OCI-LY1 (cell line): ENCODE data around the gene LRCH1.

Experiments
- EZH2 ChIP-seq: fragments of 200-600 bp; sonication (generic), shearing (Covaris generic); IDR thresholded peaks from 2 replicates; pipeline ENCODE4 v1.8.0; 2017; ENCODE audit warnings: borderline replicate concordance, mixed run types, mild to moderate bottlenecking, antibody characterized with exemption, low read length, moderate library complexity, mixed read lengths
- TF ChIP-seq, protein P1 (sequence below): fragments of 200-600 bp; sonication (generic), shearing (Covaris generic); IDR thresholded peaks from 2 replicates; pipeline ENCODE4 v1.5.1; 2017; ENCODE audit warnings: mild to moderate bottlenecking, antibody characterized with exemption, low read length, moderate library complexity, mixed read lengths

DNA sequence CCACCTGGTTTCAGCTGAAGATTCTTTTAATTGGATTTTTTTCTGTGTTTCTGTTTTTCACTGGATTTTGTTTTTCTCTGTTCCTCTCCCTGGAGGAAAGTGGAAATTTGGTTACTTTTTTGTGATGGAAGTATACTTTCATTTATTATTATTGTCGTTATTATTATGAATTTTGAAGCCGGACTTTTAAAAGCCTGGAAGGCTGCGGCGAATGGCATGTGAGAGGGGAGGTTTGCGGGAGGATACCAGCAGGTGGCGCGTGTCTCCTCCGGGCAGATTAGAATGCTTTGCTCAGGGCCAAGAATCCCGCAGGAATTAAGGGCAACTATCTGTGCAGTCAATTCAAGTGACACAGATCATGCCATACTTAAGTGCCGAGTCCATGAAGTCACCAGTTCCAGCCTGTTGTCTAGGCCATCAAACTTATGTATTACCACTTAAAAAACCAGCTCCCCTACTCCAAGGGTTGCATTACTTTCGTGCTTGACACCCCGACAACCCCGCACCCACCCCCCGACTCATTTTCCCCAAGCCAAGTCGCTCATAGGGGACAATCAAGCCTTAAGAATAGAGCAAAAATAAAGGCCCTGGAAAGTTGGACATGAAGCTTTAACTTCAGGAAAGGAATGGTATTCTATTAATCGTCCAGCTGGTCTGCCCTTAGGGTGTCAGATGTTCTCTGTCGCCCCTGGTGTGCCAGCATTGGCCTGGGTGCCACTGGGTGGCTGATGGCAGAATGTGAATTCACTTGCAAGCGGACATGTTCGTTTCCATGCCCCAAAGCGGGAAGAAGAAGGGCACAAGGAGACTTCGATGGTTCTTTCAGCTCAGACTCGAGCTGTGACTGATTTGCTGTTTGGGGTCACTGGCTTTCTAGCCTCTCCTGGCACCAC lies 1.3 kb upstream of the LRCH1 start:
- TF ChIP-seq, protein P1, sequence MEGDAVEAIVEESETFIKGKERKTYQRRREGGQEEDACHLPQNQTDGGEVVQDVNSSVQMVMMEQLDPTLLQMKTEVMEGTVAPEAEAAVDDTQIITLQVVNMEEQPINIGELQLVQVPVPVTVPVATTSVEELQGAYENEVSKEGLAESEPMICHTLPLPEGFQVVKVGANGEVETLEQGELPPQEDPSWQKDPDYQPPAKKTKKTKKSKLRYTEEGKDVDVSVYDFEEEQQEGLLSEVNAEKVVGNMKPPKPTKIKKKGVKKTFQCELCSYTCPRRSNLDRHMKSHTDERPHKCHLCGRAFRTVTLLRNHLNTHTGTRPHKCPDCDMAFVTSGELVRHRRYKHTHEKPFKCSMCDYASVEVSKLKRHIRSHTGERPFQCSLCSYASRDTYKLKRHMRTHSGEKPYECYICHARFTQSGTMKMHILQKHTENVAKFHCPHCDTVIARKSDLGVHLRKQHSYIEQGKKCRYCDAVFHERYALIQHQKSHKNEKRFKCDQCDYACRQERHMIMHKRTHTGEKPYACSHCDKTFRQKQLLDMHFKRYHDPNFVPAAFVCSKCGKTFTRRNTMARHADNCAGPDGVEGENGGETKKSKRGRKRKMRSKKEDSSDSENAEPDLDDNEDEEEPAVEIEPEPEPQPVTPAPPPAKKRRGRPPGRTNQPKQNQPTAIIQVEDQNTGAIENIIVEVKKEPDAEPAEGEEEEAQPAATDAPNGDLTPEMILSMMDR = peak; percentile 94
- TF ChIP-seq EZH2 = no peak
